OCI-LY7 (cell line): ENCODE measurements around the gene LRRC8E. TPM values are rescaled to one million over a fixed set of nuclear protein-coding genes. Genes with fewer than 3 reads are reported as not detected.
A peak's percentile ranks its signal among the peaks of the same experiment; 100 is the strongest.

Experiments
- BruUV-seq: library from RNA; stranded (reverse); fragments of 400-500 nt; replicated peaks from 2 replicates; lab custom pipeline; 2021; lab: Mats Ljungman, UMichigan
- CTCF ChIA-PET: fragments of 300-600 bp; sonication (Branson Sonifier 250); formaldehyde crosslinking; loops from one replicate; lab custom pipeline; 2022; ENCODE audit warnings: antibody characterized with exemption; ENCODE audit not compliant: unreplicated experiment; lab: Charles Lee
- POLR2A ChIA-PET: fragments of 300-600 bp; sonication (Branson Sonifier 250); formaldehyde crosslinking; loops from one replicate; lab custom pipeline; 2022; ENCODE audit warnings: antibody characterized with exemption; lab: Charles Lee
- DNase-seq: peaks from one replicate; pipeline ENCODE4 v3.0.0-alpha.2; 2015; ENCODE audit warnings: low spot score
- H2AFZ ChIP-seq: fragments of 200-600 bp; sonication (generic), shearing (Covaris generic); 2 replicates; pipeline ENCODE4 v1.6.1; 2014; ENCODE audit warnings: mild to moderate bottlenecking, antibody characterized with exemption, low read length, moderate library complexity
- H3K27ac ChIP-seq: fragments of 200-600 bp; sonication (generic); 2 replicates; pipeline ENCODE4 v1.5.1; 2014; ENCODE audit warnings: mixed run types, low read depth, mild to moderate bottlenecking, moderate library complexity, low read length, inconsistent platforms; ENCODE audit not compliant: poor library complexity, severe bottlenecking
- H3K36me3 ChIP-seq: fragments of 200-600 bp; sonication (generic); 2 replicates; pipeline ENCODE4 v1.6.1; 2014; ENCODE audit warnings: mild to moderate bottlenecking, antibody characterized with exemption, low read length, moderate library complexity, mixed read lengths; ENCODE audit not compliant: insufficient read depth
- H3K4me1 ChIP-seq: fragments of 200-600 bp; sonication (generic); 2 replicates; pipeline ENCODE4 v1.5.1; 2014; ENCODE audit warnings: mild to moderate bottlenecking, low read length; ENCODE audit not compliant: insufficient read depth, poor library complexity, severe bottlenecking
- H3K4me2 ChIP-seq: fragments of 200-600 bp; sonication (generic); 2 replicates; pipeline ENCODE4 v1.6.1; 2014; ENCODE audit warnings: mild to moderate bottlenecking, low read length
- H3K4me3 ChIP-seq: fragments of 200-600 bp; sonication (generic); 2 replicates; pipeline ENCODE4 v1.5.1; 2014; ENCODE audit warnings: mild to moderate bottlenecking, low read depth, low read length; ENCODE audit not compliant: poor library complexity, severe bottlenecking
- H3K79me2 ChIP-seq: fragments of 200-600 bp; sonication (generic); 2 replicates; pipeline ENCODE4 v1.6.1; 2016; ENCODE audit warnings: low read depth, mild to moderate bottlenecking, low read length, moderate library complexity, mixed read lengths; ENCODE audit not compliant: insufficient read depth
- H3K9me2 ChIP-seq: fragments of 200-600 bp; sonication (generic); 2 replicates; pipeline ENCODE4 v1.6.1; 2016; ENCODE audit warnings: mild to moderate bottlenecking, low read length, mixed read lengths; ENCODE audit not compliant: insufficient read depth
- H3K9me3 ChIP-seq: fragments of 200-600 bp; sonication (generic); 2 replicates; pipeline ENCODE4 v1.6.1; 2014; ENCODE audit warnings: mild to moderate bottlenecking, mixed run types, low read length, mixed read lengths
- H4K20me1 ChIP-seq: fragments of 200-600 bp; sonication (generic); 2 replicates; pipeline ENCODE4 v1.6.1; 2014; ENCODE audit warnings: mild to moderate bottlenecking, antibody characterized with exemption, low read length, moderate library complexity, mixed read lengths; ENCODE audit not compliant: insufficient read depth
- EZH2phosphoT487 ChIP-seq: fragments of 200-600 bp; sonication (generic); IDR thresholded peaks from 2 replicates; pipeline ENCODE4 v1.6.1; 2018; ENCODE audit warnings: low read depth, borderline replicate concordance, mild to moderate bottlenecking, mixed run types, antibody characterized with exemption, low read length, moderate library complexity, mixed read lengths
- intact Hi-C: fragments of 100-400 bp; cut with micrococcal nuclease; formaldehyde crosslinking; loops from one replicate; pipeline ENCODE4 v1.10.0; 2022; ENCODE audit not compliant: unreplicated experiment
- total RNA-seq, 2 experiments: library from RNA; depleted of rRNA in 1 of 2; stranded (reverse); fragments of >200 nt in 1 of 2; shearing (Covaris generic) in 1 of 2; gene quantifications; 2 replicates each; pipeline ENCODE4 v1.2.3, GENCODE V29; 2014 to 2022
- TF ChIP-seq, protein P1 (sequence below): fragments of 200-600 bp; sonication (generic); conservative IDR thresholded peaks from 2 replicates; pipeline ENCODE4 v1.5.1; 2014; ENCODE audit warnings: mild to moderate bottlenecking, antibody characterized with exemption, low read length, moderate library complexity, mixed read lengths

Gene LRRC8E
- total RNA-seq, 2 experiments from 2014 or later = not detected

- H3K27ac ChIP-seq = peak overlapping the region; percentile 62
- H2AFZ ChIP-seq = peak overlapping the region; percentile 52
- H3K9me3 ChIP-seq = no peaks in the 10 kb centered on the region
- ChIA-PET POLR2A (interaction anchor here (0.6 to 2.8 kb wide), 4 partner anchors 18 to 337 kb away, joined by 4 to 12 read pairs (median 5); partner anchors contain the start of gene SNAPC2), CTCF (interaction anchor here (1.2 to 2.0 kb wide), 2 partner anchors 22 to 91 kb away, joined by 3 to 15 read pairs; partner anchors contain the start of gene SNAPC2)
- H3K36me3 ChIP-seq = peaks cover 34% of the 10 kb centered on the region
- 0 out of 2 replicates have a peak, but pooled peaks cover 5% of the 10 kb centered on the region for H4K20me1 ChIP-seq
- H3K4me1 ChIP-seq = peaks cover 18% of the 10 kb centered on the region
- H3K9me2 ChIP-seq = no peaks in the 10 kb centered on the region
- H3K79me2 ChIP-seq = peaks cover 40% of the 10 kb centered on the region
- intact Hi-C loops = loop anchor here (1.0 to 5.0 kb wide), 6 partner anchors 22 to 324 kb away; partner anchors contain the start of genes ELAVL1 and SNAPC2
- BruUV-seq = no TSS peak
- DNase-seq = peak; percentile 32
- no peak for TF ChIP-seq EZH2phosphoT487
- TF ChIP-seq, protein P1, sequence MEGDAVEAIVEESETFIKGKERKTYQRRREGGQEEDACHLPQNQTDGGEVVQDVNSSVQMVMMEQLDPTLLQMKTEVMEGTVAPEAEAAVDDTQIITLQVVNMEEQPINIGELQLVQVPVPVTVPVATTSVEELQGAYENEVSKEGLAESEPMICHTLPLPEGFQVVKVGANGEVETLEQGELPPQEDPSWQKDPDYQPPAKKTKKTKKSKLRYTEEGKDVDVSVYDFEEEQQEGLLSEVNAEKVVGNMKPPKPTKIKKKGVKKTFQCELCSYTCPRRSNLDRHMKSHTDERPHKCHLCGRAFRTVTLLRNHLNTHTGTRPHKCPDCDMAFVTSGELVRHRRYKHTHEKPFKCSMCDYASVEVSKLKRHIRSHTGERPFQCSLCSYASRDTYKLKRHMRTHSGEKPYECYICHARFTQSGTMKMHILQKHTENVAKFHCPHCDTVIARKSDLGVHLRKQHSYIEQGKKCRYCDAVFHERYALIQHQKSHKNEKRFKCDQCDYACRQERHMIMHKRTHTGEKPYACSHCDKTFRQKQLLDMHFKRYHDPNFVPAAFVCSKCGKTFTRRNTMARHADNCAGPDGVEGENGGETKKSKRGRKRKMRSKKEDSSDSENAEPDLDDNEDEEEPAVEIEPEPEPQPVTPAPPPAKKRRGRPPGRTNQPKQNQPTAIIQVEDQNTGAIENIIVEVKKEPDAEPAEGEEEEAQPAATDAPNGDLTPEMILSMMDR = no peak
- H3K4me2 ChIP-seq = peak overlapping the region; percentile 77
- peak overlapping the region; percentile 94 for H3K4me3 ChIP-seq
Observed at GRCh38 chr19:7942981-7943443, 54.7 kb downstream of the LRRC8E start.

DNA sequence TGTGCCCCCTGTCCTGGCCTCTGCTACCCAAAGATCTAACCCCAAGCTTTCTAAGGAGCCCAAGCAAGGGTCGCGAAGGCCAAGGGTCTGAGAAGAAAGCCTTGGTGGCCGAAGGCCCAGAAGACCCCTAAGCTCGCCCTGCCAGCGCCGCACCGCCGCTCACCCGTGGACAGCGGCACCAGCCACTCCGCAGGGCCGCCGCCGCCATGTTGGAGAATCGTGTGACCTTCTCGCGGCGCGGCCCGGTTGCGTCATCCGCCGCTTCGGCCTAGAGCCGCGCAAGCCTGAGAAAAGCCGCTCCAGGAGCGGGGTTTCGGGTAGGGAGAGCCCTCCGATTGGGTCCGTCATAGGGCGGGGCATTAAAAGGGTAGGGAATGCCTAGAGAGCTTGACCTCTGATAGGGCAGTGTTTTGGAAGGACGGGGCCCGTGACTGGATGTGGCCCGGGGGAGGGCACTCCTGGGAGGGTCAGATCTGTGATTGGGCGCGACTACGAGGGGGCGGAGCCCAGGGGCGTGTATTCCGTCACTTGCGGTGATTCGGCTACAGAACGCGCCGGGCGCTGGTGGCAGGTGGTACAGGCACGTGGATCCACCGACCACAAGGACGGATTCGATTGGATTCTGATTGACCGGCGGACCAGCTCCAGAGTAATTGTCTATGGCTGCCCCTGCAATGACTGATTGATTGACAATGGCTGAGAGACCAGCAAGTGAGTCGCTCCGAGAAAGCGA, 55.3 kb downstream of the LRRC8E start, which contains the start of gene TIMM44:
TSS of gene TIMM44 (minus strand) at position 223 of the 733 bp plus-strand sequence. CDS start at position 208, 15 bp downstream.
- Histone ChIP-seq H3K4me2 (peak within 1 kb of the TSS; percentile 84), H2AFZ (peak within 1 kb of the TSS; percentile 52), H3K9me2 (no peaks in the 10 kb centered on the region), H3K9me3 (no peaks in the 10 kb centered on the region), H4K20me1 (0 out of 2 replicates have a peak, but pooled peaks cover 5% of the 10 kb centered on the region), H3K36me3 (peaks cover 29% of the 10 kb centered on the region), H3K79me2 (peaks cover 40% of the 10 kb centered on the region), H3K27ac (peak within 1 kb of the TSS; percentile 69), H3K4me1 (peaks cover 18% of the 10 kb centered on the region), H3K4me3 (peak within 1 kb of the TSS; percentile 94)
- intact Hi-C loops = loop anchor here (1.0 to 5.0 kb wide), 7 partner anchors 23 to 324 kb away; partner anchors contain the start of genes ELAVL1 and SNAPC2
- ChIA-PET POLR2A (interaction anchor here (0.6 to 2.8 kb wide), 7 partner anchors 16 to 338 kb away, joined by 3 to 12 read pairs (median 5); partner anchors contain the start of gene SNAPC2), CTCF (interaction anchor here (0.6 to 2.0 kb wide), 5 partner anchors 23 to 266 kb away, joined by 3 to 15 read pairs (median 4); partner anchors contain the start of gene SNAPC2)
- DNase-seq = peak; percentile 100
- BruUV-seq = no TSS peak
- TF ChIP-seq, protein P1 = no peak
- no peak for TF ChIP-seq EZH2phosphoT487
